Caco-2 (cell line): ENCODE data around the gene STRIP1. TPM values are rescaled to one million over a fixed set of nuclear protein-coding genes. Genes with fewer than 3 reads are reported as not detected.
A peak's percentile ranks its signal among the peaks of the same experiment; 100 is the strongest.

Source experiments
- BruUV-seq: library from RNA; stranded (reverse); fragments of 400-500 nt; replicated peaks from 2 replicates; lab custom pipeline; 2021; lab: Mats Ljungman, UMichigan
- CTCF ChIA-PET: fragments of 300-600 bp; sonication (Branson Sonifier 250); formaldehyde crosslinking; loops from one replicate; lab custom pipeline; 2022; ENCODE audit warnings: antibody characterized with exemption; lab: Charles Lee
- POLR2A ChIA-PET: fragments of 300-600 bp; sonication (Branson Sonifier 250); formaldehyde crosslinking; loops from one replicate; lab custom pipeline; 2022; ENCODE audit warnings: antibody characterized with exemption; lab: Charles Lee
- DNase-seq, 2 experiments: peaks; one replicate each; pipeline versions ENCODE4 v3.0.0 to v3.0.0-alpha.2; 2020 to 2022
- H3K27me3 ChIP-seq: replicated peaks from 2 replicates; pipeline ENCODE4 v1.6.0; 2011; ENCODE audit warnings: low read length; ENCODE audit not compliant: control insufficient read depth, insufficient read depth
- H3K36me3 ChIP-seq: 2 replicates; pipeline ENCODE4 v1.5.1; 2011; ENCODE audit warnings: low read length; ENCODE audit not compliant: control insufficient read depth, insufficient read depth
- H3K4me1 ChIP-seq: fragments of 250-450 bp; sonication (Bioruptor Pico); 2 replicates; pipeline ENCODE4 v1.5.1; 2020; ENCODE audit warnings: mild to moderate bottlenecking
- H3K4me3 ChIP-seq: 2 replicates; pipeline ENCODE4 v1.5.1; 2011; ENCODE audit warnings: low read depth, mild to moderate bottlenecking, control low read depth, low read length
- H3K9me3 ChIP-seq: fragments of 250-450 bp; sonication (Bioruptor Pico); 2 replicates; pipeline ENCODE4 v1.5.1; 2020; ENCODE audit warnings: mild to moderate bottlenecking, moderate library complexity
- H3K27ac Mint-ChIP-seq: one replicate; pipeline ENCODE4 v1.8.0; 2022; ENCODE audit warnings: mixed read lengths; ENCODE audit not compliant: unreplicated experiment
- H3K27me3 Mint-ChIP-seq: one replicate; pipeline ENCODE4 v1.8.0; 2022; ENCODE audit warnings: mixed read lengths; ENCODE audit not compliant: insufficient read depth, unreplicated experiment
- H3K36me3 Mint-ChIP-seq: one replicate; pipeline ENCODE4 v1.8.0; 2022; ENCODE audit warnings: mild to moderate bottlenecking, mixed read lengths; ENCODE audit not compliant: insufficient read depth, unreplicated experiment
- H3K4me1 Mint-ChIP-seq: one replicate; pipeline ENCODE4 v1.8.0; 2022; ENCODE audit warnings: low read depth, mixed read lengths; ENCODE audit not compliant: unreplicated experiment
- H3K4me3 Mint-ChIP-seq: one replicate; pipeline ENCODE4 v1.8.0; 2022; ENCODE audit warnings: mild to moderate bottlenecking, moderate library complexity, mixed read lengths; ENCODE audit not compliant: unreplicated experiment
- H3K9me3 Mint-ChIP-seq: one replicate; pipeline ENCODE4 v1.8.0; 2022; ENCODE audit warnings: mixed read lengths; ENCODE audit not compliant: unreplicated experiment
- CTCF ChIP-seq, 2 experiments: fragments of 200-600 bp in 1 of 2; IDR thresholded peaks; 1 replicate in 1 of 2; 2 replicates in 1 of 2; pipeline versions ENCODE4 v1.5.1 to v1.8.0; 2011 to 2022; ENCODE audit warnings: antibody characterized with exemption in 1 of 2, control low read depth in 1 of 2, inconsistent platforms in 1 of 2, low read depth in 1 of 2, low read length in 1 of 2, mild to moderate bottlenecking in 1 of 2, moderate library complexity in 1 of 2; ENCODE audit not compliant: insufficient read depth in 1 of 2, severe bottlenecking in 1 of 2, unreplicated experiment in 1 of 2
- intact Hi-C: fragments of 100-400 bp; cut with micrococcal nuclease; formaldehyde crosslinking; loops from one replicate; pipeline ENCODE4 v1.10.0; 2022; ENCODE audit not compliant: unreplicated experiment
- total RNA-seq: library from RNA; stranded (reverse); gene quantifications from 2 replicates; pipeline ENCODE4 v1.2.3, GENCODE V29; 2022

The STRIP1 gene
- total RNA-seq, 1 experiment from 2014 or later, result 36.1 TPM

GRCh38 chr1:110048923-110049601 is 14.6 kb downstream of the STRIP1 start:
- H3K36me3 Mint-ChIP-seq, result peaks cover 59% of the 10 kb centered on the region
- POLR2A ChIA-PET, result no interaction called here
- H3K9me3 ChIP-seq, result no peaks in the 10 kb centered on the region
- H3K27ac Mint-ChIP-seq, result peak overlapping the region; percentile 53
- DNase-seq, result peak; percentile 51 to 79
- peak overlapping the region; percentile 46 for H3K4me3 Mint-ChIP-seq
- H3K27me3 Mint-ChIP-seq, result no peaks in the 10 kb centered on the region
- CTCF ChIA-PET, result interaction anchor here (0.7 to 0.9 kb wide), 2 partner anchors 14 to 229 kb away, joined by 3 to 5 read pairs; partner anchors contain the start of gene STRIP1
- no peak overlapping the region for H3K4me3 ChIP-seq
- H3K4me1 ChIP-seq, result peaks cover 12% of the 10 kb centered on the region
- peaks cover 11% of the 10 kb centered on the region for H3K4me1 Mint-ChIP-seq
- intact Hi-C loops, result no loop called here
- no peak for TF ChIP-seq CTCF (IDR thresholded peaks at IDR 0.05; ENCODE audit: insufficient read depth in 1 of 2, low read depth in 1 of 2, low read length in 1 of 2, severe bottlenecking in 1 of 2, unreplicated experiment in 1 of 2)
- BruUV-seq, result no TSS peak
- no peaks in the 10 kb centered on the region for H3K9me3 Mint-ChIP-seq
- no peaks in the 10 kb centered on the region for H3K36me3 ChIP-seq
- H3K27me3 ChIP-seq, result no peaks in the 10 kb centered on the region

- peaks cover 11% of the 10 kb centered on the region for H3K4me1 Mint-ChIP-seq
- Histone ChIP-seq H3K9me3 (no peaks in the 10 kb centered on the region), H3K27me3 (no peaks in the 10 kb centered on the region), H3K4me3 (no peak overlapping the region), H3K36me3 (no peaks in the 10 kb centered on the region; the same call in 1 of the 2 replicates), H3K4me1 (peaks cover 12% of the 10 kb centered on the region)
- DNase-seq, result no peak
- H3K4me3 Mint-ChIP-seq, result no peak overlapping the region
- no TSS peak for BruUV-seq
- H3K27me3 Mint-ChIP-seq, result no peaks in the 10 kb centered on the region
- intact Hi-C loops, result loop anchor here (5.0 kb wide), 1 partner anchor 37 kb away; no protein-coding TSS in a partner anchor
- no peaks in the 10 kb centered on the region for H3K9me3 Mint-ChIP-seq
- TF ChIP-seq CTCF (IDR thresholded peaks at IDR 0.05; ENCODE audit: insufficient read depth in 1 of 2, low read depth in 1 of 2, low read length in 1 of 2, severe bottlenecking in 1 of 2, unreplicated experiment in 1 of 2), result no peak
- peaks cover 59% of the 10 kb centered on the region for H3K36me3 Mint-ChIP-seq
- ChIA-PET POLR2A (interaction anchor here (0.6 kb wide), 1 partner anchor 9 kb away, joined by 4 read pairs; no protein-coding TSS in a partner anchor), CTCF (interaction anchor here (0.6 to 2.8 kb wide), 4 partner anchors 10 to 230 kb away, joined by 3 to 8 read pairs (median 4); partner anchors contain the start of gene STRIP1)
- H3K27ac Mint-ChIP-seq, result peak overlapping the region; percentile 25
Measured at GRCh38 chr1:110049801-110050601, 15.6 kb downstream of the STRIP1 start.
